ENCODE measurements around the gene ATXN1.

Gene ATXN1

GRCh38 chr6:16493802-16494201, 267.5 kb downstream of the ATXN1 start:
- no peak for ATAC-seq

DNA sequence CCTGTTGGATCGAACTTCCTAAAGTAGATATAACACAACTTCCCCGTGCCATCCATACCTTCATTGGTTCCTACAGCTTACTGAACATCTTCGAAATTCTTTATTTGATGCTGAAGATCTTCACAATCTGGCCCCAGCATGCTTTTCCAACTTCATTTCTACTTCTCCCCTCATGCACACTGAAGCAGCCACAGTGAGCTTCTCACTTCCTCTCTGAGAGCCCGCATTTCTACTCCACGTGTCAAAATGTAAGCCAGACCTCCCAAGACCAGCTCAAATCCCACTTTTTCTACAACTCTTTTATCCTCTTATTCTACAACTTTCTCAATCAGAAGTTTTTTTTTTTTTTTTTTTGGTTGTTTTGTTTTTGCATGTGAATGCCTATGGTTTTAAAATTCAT, 268.1 kb downstream of the ATXN1 start:
- no peak for ATAC-seq

GRCh38 chr6:16491666-16492313, 269.5 kb downstream of the ATXN1 start:
- no peak for ATAC-seq

DNA sequence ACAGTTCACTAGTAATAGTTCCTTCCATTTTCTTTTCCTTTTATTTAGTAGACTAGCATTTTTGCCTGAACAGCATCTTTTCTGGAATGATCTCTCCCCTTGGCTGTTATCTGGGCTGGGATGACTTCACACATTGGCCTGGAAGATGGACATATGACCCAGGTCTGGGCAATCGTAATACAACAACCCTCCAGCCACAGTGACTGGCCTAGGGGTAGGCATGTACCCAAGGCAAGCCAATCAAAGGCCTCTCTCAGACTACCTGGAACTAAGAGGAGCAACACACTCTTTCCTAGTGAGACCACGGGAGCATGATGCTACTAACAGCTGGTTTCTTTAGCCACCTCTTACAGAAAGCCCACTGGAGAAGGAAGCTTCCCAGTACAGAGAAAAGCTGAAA, 270.6 kb downstream of the ATXN1 start:
- ATAC-seq: no peak

- ATAC-seq: no peak
These were observed 272.4 kb downstream of the ATXN1 start for GRCh38 chr6:16488813-16489212.

DNA sequence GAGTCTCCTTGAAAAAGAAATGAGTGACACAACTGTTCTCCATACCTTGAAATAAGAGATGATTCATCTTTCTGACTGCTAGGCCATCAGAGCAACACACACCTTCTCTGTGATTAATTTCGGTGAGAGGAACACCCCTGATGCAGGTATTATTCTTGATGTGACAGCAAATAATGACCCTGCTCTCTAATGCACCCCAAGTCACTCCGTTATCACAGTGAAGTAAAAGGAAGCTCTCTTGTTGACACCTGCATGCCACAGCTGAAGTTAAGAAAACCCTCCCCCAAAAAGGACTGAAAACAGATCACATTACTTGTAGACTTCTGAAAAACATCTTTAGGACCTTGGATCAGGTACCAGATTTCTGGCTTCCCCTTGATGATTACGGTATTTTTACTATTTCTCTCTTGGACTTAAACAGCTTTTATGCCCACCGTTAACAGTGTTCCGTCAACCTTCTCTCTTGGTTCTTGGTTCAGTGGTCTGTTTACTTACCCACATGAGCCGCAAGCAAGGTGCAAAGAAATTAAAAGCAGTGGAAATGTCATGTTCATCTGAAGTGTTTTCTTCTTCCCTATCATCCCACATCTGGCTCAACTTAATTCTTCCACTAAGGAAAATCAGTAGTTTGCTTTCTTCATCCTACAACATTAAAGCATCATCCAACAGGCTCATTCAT, 273.1 kb downstream of the ATXN1 start:
- peak; percentile 83 to 87 for ATAC-seq

- ATAC-seq: no peak
These were observed 274.6 kb downstream of the ATXN1 start for GRCh38 chr6:16486661-16487060.

- peak; percentile 20 to 22 for ATAC-seq
These were observed 277.9 kb downstream of the ATXN1 start for GRCh38 chr6:16483315-16483875.

- ATAC-seq: no peak
These were observed 278.5 kb downstream of the ATXN1 start for GRCh38 chr6:16482702-16483314.

GRCh38 chr6:16481697-16482399, 279.4 kb downstream of the ATXN1 start:
- ATAC-seq: peak; percentile 76 to 81

DNA sequence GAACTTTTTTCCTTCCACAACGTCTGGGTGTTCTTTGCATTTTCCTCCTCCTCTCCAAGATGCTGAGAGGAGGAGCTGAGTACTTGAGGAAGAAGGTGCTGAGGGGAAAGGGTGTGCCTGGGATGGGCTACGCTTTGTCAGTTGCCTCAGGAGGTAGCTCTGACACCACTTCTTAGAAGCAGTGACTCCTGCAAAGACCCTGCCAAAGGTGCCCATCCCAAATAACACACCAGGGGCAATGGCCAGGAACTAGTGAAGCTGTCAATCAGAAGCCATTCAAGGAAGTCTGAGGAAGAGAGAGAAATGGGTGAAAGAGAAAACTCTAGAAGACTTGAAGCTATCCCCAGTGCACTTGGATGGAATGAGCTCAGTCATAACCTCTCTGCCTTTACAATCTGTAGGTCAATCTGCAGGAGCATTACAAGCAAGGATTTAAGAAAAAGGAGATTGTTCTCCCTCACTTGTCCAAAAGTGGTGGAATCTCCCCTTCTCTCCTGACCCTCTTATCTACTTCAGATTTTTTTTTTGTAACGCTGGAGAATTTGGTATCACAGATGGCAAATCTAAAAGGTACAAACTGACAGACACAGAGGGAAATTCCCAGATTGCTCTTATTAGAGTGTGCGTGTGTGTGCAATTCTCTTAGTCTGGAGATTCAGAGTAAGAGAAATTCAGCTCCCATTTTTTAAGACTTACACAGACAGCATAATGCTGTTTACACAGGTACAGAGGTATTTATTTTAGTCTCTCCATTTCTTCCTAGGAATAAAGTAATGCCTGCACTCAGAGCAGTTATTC, 280.3 kb downstream of the ATXN1 start:
- peak in 1 of 2 donors; percentile 21 for ATAC-seq

DNA sequence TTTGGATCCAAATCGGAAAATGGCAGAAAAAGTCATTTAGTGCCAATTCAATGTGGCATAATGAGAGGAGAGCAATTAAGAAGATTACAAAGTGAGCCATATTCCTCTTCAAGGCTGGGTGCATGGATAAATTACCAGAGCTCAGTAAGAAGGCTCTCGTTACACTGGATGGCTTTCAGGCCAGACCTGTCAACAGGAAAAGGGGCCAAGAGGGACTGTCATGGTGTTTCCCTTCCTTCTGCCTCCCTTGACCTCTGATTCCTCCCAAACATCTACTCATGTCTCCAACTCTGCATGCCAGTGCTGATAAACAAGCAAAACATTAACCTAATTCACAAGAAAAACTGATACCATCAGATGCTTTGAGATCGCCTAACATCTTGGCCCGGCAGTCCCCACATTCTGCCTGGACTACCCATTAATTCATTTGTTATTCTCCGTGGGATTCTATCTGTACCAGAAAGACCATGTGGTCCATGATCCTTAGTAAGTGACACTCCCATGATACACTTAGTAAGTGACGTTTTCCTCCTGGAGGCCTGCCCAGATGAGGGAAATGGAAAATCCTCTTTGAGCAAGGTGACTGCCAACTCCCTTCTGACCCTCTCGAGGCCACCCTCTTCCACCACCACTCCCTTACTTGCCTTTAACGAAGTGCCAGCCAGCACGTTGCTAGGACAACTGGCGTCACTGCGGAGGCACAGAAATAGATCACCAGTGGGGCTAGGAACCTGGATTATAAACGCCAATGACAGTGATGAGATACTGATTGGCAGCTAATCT, 283.7 kb downstream of the ATXN1 start:
- no peak for ATAC-seq

DNA sequence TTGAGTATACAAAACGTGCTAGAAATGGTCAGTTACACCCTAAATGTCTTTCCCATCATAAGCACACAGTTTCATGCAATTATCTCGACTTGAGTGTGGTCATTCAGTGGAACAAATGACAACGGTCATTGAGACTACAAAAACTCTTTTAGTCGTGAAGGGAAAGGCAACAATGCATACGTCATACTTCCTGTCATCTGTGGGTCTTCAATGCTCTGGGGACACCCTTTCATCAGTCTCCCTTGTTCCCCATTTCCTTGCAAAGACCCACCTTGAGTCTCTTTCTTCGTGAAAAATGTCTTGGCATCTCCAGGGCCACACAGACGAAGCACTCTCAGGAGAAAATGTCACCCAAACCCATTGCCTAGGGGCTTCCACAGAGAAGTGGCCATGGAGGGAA, 284.4 kb downstream of the ATXN1 start:
- no peak for ATAC-seq

- no peak for ATAC-seq
These were observed 285.8 kb downstream of the ATXN1 start for GRCh38 chr6:16475494-16475781.

GRCh38 chr6:16474772-16475493, 286.3 kb downstream of the ATXN1 start:
- ATAC-seq: peak; percentile 63 to 67

DNA sequence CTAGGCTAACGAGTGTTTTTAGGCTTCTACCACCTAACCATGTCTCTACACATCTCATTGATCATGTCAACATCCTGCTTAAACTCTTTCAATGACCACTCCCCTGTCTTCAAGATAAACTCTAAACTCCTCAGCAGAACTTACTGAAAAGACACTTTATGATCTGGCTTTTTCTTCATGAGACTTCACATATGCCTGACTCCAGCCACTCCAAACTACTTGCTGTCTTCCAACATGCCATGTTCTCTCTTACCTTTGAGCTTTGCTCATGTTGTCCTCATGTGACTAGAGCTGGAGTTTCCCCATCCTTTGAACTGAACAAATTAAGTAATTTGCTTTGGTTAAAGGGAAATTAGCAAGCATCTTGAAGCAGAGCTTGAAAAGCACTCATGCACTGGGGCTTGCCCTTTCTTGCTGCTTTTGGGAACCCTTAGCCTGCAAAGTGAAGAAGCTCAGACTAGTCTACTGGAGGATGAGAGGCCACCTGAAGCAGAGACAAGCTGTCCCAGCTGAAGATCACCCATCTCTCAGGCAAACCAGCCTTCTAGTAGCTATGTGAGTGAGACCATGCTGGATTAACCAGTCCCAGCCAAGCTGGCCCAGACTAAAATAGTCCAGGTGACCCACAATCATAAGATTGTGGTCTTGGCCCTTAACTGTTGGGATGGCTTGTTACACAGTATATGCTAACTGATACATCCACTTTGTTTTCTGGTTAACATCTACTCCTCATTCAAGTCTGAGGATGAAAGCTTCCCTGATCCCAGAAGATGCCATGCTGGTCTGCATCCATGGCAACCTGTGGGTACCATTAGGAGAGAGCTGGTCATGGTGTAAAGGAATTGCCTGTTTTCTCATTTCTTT, 287.1 kb downstream of the ATXN1 start:
- peak; percentile 9 to 18 for ATAC-seq

GRCh38 chr6:16473184-16473907, 287.9 kb downstream of the ATXN1 start:
- peak; percentile 6 to 11 for ATAC-seq

GRCh38 chr6:16472349-16473069, 288.8 kb downstream of the ATXN1 start:
- ATAC-seq: no peak

DNA sequence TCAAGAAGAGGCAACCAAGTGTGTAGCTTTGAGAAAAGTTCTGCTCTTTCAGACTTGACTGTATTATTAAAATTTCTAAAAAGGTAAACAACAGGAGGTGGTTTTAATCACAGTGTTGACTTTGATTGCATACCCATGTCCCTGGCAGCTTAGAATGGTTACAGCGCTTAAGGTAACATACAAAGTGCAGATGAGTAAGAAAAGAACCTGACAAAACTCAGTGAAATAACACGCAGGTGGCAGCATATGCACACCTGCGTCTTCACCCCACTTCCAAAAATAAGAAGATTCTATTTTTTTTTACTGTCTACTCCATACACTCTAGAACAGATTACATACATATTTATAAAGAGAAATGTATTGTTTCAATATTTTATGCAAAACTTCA, 289.4 kb downstream of the ATXN1 start:
- ATAC-seq: peak in 1 of 2 donors; percentile 6
